HG02852 (cell line): ENCODE results near the gene MYMX.
A peak's percentile ranks its signal among the peaks of the same experiment; 100 is the strongest.
"Not testable (repeated sequence)": the region's sequence is repeated elsewhere in the genome, so short reads cannot be mapped to it uniquely, and the experiment has no call there.

Source experiments
- ATAC-seq: cut with Tn5 transposase; IDR thresholded peaks from one replicate; pipeline ENCODE4 v1.9.1; 2021; ENCODE audit warnings: mild to moderate bottlenecking, moderate library complexity; ENCODE audit not compliant: unreplicated experiment

The MYMX gene

DNA sequence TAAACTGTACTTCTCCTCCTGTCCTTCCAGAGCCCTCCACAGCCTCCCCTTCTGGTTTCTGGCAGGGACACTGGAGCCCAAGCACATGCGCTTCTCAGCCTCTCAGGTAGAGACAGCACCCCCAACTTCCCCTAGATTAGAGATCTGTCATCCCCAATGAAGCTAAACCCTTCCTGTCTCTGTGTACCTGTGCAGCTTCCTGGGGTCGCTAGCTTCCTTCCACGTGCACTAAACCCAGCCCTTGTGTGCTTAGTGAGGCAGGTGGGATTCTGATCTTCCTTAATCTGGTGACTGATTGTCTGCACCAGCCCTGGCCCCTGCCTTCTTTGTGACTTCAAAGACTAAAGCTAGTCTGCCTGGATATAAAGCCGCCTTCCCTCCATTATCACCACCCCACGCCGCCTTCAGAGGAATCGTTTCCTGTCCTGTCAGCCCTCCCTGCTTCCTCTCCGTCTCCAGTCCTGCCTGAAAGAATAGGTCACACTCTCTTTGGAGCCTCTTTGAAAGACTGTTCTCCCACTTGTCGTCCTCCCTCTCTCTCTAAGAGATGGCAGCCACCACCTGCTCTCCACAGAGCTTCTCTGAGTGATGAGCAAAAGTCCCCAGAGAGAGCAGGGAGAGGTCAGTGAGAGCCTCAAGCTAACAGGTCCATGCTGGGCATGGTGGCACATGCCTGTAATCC, 30.6 kb upstream of the MYMX start:
- no peak for ATAC-seq

- no peak for ATAC-seq
Observed at GRCh38 chr6:44186635-44187025, 30.1 kb upstream of the MYMX start.

DNA sequence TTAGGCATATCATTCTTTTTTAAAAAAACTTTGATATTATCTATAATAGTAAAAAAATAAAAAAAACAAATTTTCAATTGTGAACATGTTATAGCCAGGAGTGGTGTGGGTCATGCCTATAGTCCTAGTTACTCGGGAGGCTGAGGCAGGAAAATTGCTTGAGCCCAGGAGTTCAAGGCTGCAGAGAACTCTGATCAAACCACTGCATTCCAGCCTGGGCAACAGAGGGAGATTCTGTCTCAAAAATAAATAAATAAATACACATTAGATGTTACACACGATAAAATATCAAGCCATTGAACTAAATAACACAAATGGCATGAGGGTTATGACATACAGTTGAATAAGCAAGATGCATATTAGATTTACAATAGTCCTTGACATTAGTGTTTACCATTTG, 27.9 kb upstream of the MYMX start:
- ATAC-seq: no peak

- no peak for ATAC-seq
Observed at GRCh38 chr6:44189257-44189656, 27.5 kb upstream of the MYMX start.

DNA sequence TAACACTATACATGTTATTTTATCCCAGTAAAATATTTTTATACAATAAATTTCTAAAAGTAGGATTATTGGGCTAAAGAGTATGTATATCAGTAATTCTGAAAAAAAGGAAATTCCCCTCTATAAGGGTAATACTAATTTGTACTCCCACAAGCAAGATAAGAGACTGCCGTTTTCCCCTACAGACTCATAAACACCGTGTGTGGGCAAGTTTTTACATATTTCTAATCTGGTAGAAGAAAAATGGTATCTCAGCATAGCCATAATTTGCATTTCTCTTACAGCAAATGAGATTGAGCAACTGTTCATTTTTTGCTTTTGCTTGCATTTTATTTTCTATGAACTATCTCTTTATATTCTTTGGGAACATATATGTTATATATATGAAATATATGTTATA, 26.0 kb upstream of the MYMX start:
- peak; percentile 90 for ATAC-seq

DNA sequence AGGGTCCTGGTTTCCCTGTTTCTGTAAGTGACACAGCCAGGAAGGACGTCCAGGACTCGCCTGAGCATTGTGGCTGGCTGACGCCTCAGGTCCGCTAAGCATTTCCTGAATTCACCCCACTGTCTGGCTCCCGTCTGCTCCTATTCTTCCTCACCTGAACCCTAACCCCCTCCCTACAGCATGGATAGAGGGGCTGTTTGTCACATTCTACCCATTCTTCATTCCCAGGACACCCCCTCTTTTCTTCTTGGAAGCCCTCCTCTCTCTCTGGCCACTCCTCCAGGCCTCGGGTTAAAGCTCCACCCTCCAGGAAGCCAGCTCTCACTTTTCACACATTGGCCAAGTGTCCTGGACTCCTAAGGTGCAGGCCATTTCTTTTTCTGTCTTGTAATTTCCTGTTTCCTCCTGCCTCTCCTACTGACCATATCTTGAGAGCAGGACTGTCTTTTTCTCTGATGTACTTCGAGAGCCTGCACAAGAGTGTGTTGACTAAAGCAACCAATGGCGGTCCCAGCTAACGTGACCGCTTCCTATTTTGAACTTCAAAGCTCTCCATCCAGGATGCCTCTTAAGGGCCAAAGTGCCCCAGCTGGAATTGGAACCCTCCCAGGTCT, 24.2 kb upstream of the MYMX start:
- ATAC-seq: no peak

GRCh38 chr6:44193307-44193910, 23.3 kb upstream of the MYMX start:
- no peak for ATAC-seq

GRCh38 chr6:44194326-44194725, 22.4 kb upstream of the MYMX start:
- ATAC-seq: no peak

DNA sequence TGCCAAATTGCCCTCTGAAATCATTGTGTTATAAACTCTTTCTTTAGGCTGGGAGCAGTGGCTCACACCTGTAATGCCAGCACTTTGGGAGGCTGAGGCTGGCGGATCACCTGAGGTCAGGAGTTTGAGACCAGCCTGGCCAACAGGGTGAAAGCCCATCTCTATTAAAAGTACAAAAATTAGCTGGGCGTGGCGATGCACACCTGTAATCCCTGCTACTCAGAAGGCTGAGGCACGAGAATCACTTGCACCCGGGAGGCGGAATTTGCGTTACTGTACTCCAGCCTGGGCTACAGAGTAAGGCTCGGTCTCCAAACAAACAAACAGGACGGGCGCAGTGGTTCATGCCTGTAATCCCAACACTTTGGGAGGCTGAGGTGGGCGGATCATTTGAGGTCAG, 20.4 kb upstream of the MYMX start:
- not testable (repeated sequence) for ATAC-seq

- no peak for ATAC-seq
Observed at GRCh38 chr6:44198684-44199083, 18.0 kb upstream of the MYMX start.

DNA sequence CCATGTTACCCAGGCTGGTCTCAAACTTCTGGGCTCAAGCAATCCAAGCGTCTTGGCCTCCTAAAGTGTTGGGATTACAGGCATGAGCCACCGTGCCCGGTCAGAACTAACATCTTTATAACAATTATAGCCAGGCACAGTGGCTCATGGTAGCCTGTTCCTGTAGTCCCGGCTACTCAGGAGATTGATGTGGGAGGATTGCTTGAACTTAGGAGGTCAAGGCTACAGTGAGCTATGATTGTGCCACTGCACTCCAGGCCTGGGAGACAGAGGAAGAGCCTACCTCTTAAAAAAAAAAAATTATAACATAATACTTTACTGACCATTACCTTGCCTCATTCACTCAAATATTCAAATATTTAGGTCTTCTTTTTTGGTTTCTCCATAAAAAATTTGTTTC, 16.8 kb upstream of the MYMX start:
- no peak for ATAC-seq

DNA sequence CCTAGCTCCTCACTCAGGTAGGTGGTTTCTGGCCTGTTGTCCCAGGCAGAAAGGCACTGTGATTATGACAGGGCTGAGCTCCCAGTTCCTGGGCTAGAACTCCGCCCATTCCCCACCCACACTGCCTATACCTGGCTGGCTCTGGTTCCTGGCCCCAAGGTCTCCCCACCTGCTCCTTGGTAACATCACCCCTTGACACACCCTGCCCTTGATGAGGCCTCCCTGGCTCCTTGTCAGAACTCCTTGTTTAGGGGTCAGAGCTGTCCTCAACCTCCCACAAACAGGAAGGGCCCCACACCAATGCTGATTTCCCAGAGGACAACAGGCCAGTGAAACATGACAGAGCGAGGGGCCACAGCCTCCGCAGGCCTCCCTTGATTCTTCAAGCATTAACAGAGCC, 15.5 kb upstream of the MYMX start:
- ATAC-seq: no peak

DNA sequence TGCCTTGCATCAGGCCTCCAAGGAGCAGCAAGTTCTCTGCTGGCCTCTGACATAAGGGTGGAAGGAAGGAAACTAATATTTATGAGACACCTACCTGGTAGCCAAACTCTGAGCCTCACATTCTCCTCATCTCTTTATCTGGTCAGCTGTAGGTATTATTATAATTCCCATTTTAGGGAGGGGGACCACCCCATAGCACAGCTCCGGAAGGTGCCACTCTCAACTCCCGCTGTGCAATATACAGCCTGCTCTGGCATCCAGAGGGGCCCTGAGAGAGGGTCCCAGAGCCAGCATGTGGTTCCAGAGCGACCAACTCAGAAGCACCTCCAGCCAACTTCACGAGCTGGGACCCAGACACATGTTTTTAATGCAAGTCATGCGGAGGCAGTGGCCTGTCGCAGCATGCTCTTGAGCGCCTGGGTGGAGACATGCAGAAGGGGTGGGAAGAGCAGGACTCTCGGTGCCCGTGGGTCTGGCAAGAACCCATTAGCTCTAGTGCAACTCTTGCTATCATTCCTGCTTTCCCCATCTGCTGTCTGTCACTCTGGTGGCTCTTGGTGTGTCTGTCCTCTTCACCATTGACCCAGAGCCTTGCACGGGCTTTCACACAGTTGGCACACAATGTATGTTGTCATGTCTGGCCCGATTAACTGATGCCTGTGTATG, 15.0 kb upstream of the MYMX start:
- ATAC-seq: no peak

- no peak for ATAC-seq
Observed at GRCh38 chr6:44202332-44202971, 14.3 kb upstream of the MYMX start.

GRCh38 chr6:44202972-44203750, 13.6 kb upstream of the MYMX start:
- ATAC-seq: no peak

DNA sequence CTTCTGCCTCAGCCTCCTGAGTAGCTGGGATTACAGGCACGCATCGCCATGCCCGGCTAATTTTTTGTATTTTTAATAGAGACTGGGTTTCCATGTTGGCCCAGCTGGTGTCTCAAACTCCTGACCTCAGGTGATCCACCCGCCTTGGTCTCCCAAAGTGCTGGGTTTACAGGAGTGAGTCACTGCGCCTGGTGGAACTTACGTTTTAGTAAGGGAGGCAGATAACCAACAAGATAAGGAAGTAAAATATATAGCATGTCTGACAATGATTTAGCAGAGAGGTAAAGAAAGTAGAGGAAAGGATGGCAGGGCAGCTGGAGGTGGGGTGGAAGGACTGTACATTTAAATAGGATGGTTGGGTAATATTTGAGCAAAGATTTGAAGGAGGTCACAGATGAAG, 12.8 kb upstream of the MYMX start:
- ATAC-seq: no peak

GRCh38 chr6:44207966-44208365, 8.8 kb upstream of the MYMX start:
- no peak for ATAC-seq

DNA sequence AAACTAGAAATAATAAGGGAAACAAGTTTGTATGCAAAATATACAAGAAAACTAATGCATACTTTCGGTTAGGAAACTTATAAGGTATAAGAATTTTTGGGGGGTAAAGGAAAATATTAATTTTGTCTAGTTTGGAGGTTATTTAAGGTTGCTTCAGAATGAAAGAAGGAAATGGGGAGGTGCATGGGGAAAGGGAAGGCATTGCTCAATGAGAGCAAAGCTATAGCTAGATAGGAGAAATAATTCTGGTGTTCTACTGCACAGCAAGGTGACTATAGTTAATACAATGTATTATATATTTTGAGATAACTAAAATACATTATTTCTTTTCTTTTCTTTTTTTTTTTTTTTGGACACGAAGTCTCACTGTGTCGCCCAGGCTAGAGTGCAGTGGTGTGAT, 5.4 kb upstream of the MYMX start:
- no peak for ATAC-seq

DNA sequence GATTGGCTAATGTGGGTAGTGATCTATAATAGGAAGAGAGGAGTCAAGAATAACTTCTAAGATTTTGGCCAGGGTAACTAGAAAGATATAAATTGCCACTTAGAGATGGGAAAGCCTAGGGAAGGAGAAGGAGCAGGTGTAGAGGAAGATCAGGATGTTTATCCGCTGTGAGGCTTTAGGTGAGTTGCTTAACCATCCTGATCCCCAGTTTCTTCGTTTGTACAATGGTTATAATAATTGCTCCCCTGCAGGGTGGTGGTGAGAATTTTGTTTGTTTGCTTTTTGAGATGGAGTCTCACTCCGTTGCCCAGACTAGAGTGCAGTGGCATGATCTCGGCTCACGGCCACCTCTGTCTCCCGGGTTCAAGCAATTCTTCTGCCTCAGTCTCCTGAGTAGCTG, 2.4 kb upstream of the MYMX start:
- ATAC-seq: no peak

- no peak for ATAC-seq
Observed at GRCh38 chr6:44217332-44218143, 812 bp downstream of the MYMX start.
